HG02571 (cell line): ENCODE data around the gene EPHB1.
"Not testable (repeated sequence)": the region's sequence is repeated elsewhere in the genome, so short reads cannot be mapped to it uniquely, and the experiment has no call there.

Experiments used
- ATAC-seq: cut with Tn5 transposase; IDR thresholded peaks from one replicate; pipeline ENCODE4 v1.9.1; 2021; ENCODE audit warnings: mild to moderate bottlenecking, moderate library complexity; ENCODE audit not compliant: unreplicated experiment

EPHB1 gene

DNA sequence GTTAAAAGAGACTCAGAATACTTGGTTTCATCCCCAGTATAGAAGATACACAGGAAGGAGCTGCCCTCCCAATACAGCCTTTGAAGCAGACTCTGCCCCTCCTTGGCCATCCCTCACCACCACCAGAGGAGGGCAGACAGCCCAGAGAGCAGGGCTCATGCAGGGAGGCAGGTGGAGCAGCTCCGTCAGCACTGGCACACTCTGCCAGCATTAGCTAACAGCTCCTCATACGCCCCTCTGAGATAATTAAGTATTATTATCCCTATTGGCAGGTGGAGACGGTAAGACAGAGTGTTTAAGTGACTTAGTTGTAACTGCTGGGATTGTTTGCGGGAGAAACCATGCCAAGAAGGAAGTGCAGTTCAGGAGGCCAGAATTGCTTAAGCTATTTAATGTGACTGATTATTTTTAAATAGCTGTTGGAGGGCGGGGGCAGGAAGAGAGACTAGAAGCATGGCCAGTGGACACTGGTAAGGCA, 434.0 kb downstream of the EPHB1 start:
- no peak for ATAC-seq

DNA sequence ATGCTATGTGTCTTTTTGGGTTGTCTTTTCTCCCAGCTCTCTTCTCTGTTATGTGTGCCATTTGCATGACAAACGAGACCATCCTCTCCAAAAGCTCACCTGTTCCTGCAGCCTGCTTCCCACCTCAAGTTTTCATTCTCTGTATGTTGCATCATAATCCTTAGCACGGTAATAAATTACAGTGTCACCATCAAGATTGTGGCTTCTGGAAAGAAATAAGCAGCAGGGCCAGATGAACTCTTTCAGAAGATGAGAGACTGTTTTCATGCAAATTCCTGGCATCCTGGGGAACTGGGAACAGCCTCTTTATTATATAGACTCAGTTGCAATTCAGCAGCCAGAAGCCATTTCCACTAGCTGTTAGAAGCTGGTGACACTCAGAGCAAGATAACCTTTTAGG, 436.7 kb downstream of the EPHB1 start:
- no peak for ATAC-seq

DNA sequence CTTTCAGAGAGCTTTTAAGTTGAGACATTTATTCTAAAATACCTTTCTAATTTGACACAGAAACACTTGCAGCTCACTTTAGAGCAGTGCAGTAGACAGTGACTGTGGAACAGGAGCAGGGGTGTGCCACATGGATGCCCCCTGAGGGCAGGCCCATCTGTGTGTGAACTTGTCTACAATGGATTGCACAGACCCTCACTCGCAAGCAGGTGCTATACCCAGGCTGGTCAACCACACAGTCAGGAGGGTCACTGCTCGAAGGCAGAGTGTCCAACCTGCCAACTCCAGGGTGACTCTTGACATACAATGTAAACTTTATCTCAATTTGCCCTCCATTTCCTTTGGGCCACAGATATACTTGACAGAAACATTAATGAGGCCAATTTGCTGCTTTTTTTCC, 437.2 kb downstream of the EPHB1 start:
- no peak for ATAC-seq

DNA sequence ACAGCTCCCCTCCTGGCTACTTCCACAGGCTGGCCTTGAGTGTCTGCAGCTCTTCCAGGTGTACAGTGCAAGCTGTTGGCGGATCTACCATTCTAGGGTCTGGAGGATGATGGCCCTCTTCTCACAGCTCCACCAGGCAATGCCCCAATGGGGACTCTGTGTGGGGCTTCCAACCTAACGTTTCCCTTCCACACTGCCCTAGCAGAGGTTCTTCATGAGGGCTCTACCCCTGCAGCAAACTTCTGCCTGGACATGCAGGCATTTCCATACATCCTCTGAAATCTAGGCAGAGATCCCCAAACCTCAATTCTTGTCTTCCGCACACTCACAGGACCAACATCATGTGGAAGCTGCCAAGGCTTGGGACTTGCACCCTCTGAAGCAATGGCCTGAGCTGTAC, 438.4 kb downstream of the EPHB1 start:
- ATAC-seq, result not testable (repeated sequence)

DNA sequence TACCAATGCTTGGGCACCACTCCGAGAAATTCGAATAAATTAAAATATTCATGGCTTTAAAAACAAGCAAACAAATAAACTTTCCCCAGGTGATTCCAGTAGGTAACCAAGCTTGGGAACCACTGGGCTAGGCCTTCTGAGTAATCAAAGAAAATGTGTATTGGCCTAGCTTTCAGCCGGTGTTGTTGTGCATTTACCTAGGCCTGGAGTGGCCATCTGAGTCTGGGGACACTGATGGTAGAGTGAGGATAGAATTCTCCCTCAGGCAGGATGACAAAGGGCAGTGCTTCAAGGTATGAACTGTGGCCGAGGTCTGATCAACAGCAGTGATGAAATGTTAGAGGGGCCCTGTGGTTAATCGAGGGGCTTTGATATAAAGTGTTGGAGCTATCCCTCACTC, 440.5 kb downstream of the EPHB1 start:
- ATAC-seq, result no peak

DNA sequence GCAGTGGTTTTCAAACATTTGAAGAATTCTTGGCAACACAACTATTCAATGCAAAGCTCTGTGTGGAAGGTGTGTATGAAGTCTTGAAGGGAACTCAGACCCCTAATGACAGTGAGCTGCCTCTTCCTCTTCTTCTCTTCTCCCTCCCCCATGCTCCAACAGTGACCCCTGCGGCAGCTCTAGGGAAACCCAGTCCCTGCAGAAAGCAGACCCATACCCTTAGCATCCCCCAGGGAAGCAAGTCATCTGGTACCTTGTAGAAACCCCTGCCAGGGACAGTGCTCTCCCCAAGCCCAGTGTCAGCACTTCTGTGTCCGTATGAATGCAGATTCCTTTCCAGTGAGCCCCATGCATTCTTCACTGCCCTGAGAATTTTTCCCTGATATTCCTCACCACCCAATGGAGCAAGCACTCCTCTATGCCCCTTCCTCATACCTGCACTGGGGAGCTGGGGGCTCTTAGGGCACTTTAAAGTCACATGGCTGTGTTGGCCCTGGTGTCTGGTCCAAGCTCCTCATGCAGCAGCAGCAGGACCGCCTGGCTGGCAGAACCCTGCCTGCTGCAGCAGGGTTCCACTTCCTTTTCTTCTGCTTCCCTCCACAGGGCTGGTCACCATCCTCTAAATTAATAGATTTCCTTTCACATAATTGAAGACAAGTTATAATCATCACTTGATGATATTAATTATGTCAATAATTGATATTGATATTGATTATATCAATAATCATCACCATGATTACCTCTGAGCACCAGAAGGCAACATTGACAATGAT, 442.5 kb downstream of the EPHB1 start:
- no peak for ATAC-seq

DNA sequence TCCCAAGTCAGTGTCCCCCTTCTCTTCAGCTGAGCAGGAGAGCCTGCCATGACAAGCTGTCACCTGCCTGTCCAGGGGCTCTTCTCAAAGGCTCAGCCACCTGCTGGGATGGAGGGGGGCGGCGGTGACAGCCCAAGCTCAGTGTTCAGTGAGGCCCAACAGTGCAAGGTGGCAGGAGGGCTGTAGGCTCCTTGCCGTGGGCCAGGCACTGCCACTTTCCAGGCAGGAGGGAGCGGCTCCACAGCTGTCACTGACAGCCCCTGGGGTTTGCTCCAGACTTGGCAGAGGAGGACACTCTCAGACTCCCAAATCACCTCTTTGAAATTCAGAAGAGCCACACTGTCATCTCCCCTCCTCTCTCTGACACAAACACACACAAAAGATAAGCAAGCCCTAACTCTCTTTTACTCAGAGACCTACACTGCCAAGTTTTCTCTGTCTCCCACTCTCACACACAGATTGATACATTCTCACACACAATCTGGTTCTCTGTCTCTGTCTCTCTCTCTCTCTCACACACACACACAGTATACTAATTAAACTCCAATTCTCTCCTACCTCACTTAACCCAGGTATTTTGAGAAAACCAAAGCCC, 443.3 kb downstream of the EPHB1 start:
- ATAC-seq, result no peak

DNA sequence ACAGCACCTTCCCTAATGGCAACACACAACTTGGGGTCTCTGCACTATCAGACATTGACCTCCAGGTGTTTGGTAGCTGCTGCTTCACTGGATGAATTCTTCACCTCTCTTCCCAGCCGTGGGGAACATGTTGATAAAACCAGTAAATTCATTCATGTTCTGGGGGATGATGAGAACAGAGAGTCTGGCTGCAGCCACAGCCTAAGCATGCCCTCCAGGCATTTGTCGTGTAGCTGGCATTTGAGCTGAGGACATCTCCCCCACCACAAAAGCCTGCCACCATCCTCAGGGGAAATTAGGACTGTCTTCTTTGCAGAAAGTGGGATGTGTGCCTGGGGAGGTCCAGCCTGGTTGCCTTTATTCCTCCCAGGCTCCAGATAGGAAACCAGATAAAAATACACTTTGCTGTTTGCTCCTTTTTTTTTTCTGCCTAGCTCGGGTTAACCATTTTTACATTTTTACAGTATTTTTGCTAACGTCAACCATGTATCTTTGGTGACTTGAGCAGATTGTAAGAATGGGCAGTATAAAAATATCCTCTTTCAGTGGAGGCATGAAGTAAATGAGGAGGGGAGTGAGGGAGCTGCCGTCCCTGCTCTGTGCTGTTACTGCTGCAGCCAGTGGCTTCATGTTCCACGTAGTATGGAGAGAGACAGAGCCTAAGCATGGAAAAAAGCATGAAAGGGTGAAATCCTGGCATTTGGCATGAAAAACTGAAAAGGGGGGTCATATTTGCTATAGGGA, 444.0 kb downstream of the EPHB1 start:
- no peak for ATAC-seq

DNA sequence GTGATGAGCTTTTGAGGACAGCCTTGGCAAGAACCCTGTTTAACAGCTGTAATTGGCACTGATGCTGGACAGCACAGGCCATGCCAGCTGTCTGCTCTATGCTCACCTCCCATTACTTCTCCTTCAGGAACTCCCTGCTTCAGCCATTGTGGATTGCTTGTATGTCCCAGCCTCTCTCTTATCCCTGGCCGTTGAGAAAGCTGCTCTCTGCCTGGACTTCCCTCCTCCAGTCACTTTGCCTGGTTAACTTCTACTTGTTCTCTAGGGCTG, 444.5 kb downstream of the EPHB1 start:
- no peak for ATAC-seq

DNA sequence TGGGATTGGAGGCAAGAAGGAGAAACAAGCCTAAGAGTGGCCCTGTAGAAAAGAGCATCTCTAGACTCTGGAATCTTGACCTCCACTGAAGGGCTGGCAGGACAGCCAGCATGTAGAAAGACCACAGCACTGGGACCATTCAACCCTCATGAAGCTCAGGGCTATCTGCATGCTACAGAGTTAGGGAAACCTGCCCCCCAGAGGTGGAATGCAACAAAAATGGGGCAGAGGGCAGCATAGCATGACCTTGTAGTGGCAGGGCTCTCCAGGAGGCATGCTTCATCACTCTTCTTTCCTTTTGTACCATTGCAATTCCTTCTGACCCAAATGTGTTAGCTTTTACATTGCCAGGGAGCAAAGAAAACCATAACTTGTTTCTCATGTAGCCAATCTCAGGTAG, 445.4 kb downstream of the EPHB1 start:
- ATAC-seq, result no peak

DNA sequence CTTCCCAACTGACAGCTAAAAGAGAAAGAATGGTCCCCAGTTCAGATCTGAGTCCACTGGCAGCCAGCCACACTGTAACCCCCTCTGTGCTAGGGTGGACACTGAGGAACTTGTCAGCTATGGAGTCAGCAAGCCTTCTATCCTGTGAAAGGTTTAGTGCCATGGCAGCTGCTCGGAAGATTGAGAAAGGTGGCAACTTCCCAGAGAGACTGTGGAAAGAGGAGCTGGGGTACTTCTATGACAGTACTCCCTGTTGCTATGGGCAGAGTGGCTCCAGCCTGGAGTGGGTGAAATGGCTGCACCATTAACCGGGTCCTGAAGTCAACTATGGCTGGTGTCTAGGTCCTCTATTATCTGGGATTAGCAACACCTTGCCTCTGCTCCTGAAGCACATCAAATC, 447.2 kb downstream of the EPHB1 start:
- ATAC-seq, result no peak

DNA sequence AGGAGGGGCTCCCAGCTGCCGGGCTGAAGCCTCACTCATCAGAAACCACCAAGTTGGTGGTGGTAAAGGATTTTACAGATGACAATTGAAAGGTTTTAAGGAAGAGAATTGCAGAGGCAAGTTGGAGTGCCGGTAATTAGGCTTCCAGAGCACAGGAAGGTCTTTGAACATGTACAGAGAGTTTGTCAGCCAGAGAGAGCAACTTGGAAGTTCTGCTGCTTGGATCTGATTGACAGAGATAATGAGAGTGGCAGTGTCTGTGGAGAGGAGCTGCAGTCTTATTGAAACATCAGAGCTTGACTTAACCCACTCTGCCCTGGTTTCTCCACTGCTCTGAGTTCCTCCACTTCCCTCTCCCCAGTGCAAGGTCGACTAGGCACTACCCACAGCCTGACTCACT, 448.6 kb downstream of the EPHB1 start:
- ATAC-seq, result no peak

DNA sequence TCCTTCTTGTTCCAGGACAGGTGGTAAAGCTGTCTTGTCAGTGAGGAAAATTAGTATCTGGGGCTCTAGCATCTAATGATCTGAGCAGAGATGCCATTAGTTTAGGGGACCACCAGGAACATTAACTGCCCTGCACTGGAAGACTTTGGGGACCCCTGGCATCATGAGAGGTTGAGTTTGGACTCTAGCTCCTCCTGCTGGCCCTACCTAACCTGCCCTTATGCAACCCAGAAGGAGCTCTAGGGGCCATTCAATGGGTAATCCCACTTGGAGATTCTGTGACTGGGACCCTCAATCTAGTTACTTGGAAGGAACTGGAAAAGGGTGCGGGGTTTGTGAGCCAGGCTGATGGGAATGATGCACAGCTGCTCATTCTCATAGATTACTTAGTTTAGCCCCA, 451.0 kb downstream of the EPHB1 start:
- no peak for ATAC-seq

DNA sequence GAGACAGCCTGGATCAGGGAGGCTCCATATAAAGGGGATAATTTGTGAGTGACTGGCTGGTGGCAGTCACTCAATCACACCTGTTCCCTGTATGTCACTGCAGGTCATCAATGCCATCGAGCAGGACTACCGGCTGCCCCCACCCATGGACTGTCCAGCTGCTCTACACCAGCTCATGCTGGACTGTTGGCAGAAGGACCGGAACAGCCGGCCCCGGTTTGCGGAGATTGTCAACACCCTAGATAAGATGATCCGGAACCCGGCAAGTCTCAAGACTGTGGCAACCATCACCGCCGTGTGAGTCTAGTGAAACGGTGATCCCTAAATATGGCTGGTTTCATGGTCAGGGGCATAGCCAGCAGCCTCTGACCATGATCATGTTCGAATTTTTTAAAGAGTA, 453.2 kb downstream of the EPHB1 start:
- no peak for ATAC-seq

DNA sequence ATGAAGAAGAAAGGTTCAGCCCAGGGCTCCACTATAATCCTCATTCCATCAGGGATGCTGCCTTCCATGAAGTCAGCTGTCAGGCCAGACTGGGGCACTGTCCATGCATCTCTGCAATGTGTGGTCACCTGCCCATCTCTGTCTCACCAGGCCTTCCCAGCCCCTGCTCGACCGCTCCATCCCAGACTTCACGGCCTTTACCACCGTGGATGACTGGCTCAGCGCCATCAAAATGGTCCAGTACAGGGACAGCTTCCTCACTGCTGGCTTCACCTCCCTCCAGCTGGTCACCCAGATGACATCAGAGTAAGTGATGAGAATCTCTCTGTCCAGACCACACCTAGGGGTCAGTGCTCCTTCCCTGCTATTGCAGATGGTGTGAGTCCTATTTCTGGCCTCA, 454.1 kb downstream of the EPHB1 start:
- no peak for ATAC-seq

DNA sequence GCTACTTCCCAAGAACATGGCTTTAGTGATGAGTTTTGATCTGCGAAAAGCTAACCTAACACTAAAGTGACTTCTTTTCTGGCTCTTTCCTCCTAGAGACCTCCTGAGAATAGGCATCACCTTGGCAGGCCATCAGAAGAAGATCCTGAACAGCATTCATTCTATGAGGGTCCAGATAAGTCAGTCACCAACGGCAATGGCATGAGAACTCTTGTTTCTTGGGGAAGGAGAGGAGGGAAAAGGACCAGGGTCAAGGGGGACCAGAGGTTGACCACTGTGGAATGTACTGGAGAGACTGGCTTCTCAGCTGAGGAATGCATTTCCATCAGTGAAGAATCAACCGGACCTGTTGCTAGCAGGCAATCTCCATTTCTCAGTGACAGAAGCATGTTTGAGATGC, 463.9 kb downstream of the EPHB1 start:
- no peak for ATAC-seq

DNA sequence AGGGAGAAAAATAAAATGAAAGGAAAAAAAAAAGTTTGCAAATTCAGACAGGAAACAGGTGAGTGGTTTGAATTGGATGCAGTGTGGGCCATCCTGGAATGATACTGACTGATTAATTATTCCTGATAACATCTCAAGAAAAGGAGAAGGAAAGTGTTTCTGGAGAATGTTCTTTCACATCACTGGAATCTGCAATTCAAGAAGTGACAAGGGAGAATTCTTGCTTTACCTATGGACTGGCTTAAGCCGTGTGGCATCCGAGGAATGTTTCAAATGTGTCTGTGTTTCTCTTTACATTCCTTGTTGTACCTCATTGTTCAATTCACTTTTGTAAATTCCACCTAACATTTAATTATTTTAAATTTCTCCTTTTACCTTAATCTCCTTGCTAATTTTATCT, 465.0 kb downstream of the EPHB1 start:
- ATAC-seq, result no peak

DNA sequence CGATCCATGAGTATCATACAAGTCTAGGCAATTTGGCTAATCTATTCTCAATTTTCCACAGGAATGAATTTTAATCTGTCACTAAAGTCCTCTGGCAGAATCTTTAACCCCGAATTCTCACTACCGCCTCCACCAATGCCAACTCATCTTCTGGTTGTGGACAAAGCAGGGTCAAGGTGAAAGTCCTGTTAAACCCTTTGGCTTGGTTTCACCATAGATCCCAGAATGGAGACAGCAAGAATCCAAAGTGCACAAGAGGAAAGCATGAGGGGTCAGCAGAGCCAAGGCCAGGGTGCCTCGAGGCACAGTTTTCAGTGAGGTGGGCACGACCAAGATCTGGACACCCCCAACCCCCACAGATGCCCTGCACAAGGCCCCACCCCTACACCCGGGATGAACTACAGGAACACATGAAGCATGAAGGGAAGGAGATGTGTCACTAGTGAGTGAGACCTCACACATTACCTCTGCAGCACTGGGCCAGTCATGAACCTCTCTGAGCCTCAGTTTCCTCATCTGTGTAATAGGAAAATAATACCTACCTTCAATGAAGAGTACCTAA, 466.2 kb downstream of the EPHB1 start:
- no peak for ATAC-seq

DNA sequence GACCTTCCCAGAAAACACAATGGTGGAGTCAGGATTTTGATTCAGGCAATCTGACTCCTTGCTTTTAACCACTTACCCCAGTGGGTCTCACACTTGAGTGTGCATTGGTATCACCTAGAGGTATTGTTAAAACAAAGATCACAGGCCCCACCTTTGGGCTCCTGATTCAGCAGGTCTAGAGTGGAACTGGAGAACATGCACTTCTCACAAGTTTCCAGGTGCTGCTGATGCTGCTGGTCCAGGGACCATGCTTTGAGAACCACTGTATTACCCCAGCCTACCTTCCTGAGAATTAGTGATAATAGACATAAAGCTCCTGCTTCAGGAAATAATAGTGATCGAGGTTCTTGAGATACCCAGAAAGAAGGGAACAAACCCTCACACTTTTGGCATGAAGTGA, 466.9 kb downstream of the EPHB1 start:
- no peak for ATAC-seq

DNA sequence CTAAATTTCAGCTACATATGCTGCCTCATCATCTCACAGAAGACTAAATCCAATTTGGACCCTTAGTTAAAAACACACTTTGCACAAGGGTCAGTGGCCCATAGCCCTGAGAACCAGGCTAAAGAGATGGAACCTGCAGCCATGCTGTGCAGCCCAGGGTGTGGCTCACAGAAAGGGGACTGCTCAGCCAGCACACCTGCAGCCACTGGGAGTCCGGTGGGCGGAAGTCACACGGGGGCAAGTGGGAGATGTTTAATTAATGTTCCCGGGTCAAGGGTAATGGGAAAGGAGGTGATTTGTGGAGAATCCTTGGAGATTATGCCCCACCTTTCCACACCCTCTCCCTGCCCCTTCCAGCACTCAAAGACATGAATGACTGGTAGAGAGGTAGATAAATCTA, 467.4 kb downstream of the EPHB1 start:
- ATAC-seq, result no peak

DNA sequence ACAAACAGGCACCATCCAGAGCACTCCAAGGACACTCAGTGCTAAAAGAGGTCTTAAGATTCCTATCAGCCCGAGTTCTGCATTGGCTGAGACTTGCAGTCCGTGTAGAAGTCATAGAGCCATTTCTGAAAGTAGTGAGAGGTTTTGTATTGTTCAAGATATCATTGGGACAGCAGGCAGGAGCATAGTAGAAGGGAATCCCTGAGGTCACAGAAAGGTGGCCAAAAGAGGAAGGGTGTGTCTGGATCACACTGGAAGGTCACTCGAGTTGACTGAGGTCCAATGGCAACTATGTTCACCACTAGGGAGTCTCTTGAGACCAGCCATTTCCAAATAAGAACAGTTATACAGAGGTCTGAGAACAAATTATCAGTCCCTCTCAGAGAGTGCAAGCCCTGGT, 468.3 kb downstream of the EPHB1 start:
- no peak for ATAC-seq

DNA sequence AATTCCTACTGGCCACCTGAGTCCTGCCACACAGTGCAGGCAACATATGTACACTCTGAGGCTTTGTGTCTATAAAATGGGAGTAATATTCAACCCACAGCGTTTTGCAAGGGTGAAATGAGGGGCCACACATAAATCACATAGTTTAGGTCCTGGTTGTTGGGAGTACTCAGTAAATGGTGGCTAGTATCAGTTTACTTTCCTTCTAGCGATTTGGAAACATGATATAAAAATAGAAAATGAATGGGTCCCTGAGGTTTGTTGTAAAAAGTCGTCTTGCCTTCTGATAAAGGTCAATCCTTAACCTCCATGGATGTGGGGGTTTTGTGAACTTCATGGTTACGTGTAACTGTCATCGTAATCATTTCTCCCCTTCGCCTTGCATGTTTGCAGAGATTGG, 472.4 kb downstream of the EPHB1 start:
- no peak for ATAC-seq
